ENCODE data around the gene BICD1. TPM values are rescaled to one million over a fixed set of nuclear protein-coding genes. Genes with fewer than 3 reads are reported as not detected.
"Not testable (repeated sequence)": the region's sequence is repeated elsewhere in the genome, so short reads cannot be mapped to it uniquely, and the experiment has no call there.

The BICD1 gene
- total RNA-seq, 1 donor from 2014 or later = 14.0 TPM

DNA sequence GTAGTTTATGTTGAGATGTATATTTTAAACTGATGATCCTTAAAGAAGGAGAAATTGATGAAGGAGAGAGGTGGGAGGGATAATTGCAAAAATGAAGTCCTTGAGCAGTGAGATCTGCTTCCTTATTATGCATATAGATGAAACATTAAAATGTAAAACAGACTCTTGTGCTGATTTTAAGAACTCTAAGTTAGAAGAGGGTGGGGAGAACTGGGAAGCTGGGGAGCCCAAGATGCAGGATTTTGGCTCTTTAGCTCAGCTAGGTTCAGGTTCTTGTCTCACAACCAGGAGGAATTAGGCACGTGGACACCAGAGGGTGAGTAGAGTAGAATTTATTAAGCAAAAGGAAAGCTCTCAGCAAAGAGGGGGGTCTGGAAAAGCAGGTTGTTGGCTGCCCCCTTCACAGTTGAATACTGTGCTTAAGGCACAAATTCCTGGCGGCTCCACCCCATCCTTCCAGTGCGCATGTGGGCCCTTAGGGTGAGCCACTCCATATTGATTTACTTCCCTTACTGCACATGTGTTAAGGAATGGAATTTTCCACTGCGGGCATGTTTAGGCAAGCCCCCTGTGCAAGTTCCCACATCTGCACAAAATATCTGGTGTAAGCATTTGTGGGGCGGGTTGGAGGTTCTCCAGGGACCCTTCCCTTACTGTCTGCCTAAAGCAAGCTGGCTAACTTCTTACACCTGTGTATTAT, 141.9 kb downstream of the BICD1 start:
- DNase-seq = peak; percentile 26

DNA sequence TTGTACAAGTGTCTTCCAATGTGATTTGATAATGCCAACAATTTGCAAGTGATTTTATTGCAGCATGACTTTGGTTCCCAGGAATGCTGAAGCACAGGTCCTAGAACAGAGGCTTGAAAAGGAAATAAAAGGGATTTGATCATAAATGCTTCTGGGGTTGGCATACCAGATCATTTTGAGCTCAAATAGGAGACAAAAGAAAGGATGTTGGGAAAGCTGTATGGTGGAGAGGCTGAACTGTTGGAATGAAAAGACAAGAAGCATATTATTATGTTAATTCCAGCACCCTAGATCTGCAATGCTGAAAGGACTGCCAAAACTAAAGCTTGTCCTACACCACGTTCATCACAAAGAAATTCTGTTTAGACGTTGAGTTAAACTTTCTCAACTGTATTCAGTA, 143.1 kb downstream of the BICD1 start:
- no peak for DNase-seq

DNA sequence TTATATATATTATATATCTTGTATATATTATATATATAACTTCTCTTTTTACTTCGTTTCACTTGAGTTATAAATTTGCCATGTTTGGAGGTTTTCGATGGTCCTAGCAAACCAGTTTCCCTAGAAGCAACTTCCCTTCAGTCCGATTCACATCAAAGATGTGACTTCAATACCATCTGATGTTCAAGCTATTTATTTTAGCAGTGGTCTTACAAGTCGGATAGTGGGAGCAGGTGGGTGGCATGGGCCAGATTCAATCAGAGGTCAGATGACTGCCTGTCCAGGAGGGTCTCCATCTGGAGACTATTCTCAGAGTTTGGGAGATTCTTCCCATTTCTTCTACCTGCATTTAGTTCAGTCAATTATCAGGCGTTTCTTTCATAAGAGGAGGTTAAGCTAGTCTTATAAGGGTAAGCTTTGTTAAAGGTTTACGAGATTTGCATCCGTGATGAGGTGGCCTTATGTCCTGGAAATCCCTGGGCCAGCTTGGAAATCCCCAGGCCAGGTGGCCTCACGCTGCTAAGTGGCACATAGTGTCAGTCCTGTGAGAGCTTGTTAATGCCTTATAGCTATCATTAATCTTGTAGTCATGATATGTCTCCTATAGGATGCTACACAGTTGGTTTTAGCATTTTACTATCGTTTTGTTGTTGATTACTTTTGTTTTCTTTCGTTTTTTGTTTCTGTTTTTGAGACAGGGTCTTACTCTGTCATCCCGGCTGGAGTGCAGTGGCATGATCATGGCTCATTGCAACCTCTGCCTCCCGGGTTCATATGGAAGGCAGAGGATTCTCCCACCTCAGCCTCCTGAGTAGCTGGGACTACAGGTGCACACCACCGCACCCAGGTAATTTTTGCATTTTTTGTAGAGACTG, 145.8 kb downstream of the BICD1 start:
- no peak for DNase-seq

DNA sequence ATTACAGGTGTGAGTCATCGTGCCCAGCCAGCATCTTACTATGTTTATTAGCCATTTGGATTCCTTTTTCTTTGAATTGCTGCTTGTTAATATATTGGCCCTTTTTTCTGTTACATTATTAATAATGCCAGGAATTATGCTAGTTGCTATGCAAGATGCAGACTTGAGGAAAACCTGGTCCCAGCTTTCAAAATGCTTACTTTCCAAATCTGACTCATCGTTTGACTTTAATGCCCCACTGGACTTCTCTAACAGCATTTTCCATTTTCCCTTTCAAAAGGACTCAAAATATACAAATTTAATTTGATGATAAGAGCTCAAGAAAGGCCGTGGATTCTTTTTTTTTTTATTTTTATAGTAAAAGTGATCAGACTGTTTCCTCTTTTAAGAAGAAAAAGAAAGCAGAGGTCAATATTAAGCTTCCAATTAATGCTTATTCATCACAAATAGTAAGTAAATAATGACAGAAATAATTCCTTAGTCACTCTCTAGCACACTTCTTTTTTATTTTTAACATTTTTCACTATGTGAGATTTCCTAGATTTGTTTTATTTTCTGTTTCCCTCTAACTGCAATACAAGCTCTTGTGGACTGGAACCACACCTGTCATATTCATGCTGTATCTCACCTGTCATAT, 146.6 kb downstream of the BICD1 start:
- DNase-seq = no peak

DNA sequence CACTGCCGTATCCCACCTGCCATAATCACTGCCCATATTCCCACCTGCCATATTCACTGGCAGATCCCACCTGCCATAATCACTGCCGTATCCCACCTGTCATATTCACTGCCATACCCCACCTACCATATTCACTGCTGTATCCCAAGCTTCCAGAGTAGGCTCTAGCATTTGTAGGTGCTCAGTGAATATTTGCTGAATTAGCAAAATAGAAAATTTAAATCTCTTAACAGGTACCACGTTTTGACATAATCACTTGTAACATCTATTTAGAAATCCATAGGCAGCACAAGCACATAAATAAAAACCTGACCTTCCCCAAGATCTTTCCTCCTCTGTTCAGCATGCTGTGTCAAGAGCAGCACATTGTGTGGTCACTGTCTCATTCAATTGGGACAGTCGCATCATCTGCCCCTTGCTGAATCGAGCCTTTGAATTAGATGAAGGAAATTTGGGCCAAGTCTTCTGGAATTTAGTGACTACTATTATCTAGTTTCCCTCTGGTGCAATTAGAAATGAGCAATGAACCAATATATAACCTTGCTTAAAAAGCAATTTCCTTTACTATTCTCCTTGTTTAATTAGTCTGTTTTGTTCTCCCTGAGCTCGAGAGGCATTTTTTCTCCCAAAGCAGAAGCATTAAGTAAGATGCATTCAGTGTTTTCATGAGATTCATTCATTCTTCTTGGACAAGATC, 147.8 kb downstream of the BICD1 start:
- DNase-seq = no peak

DNA sequence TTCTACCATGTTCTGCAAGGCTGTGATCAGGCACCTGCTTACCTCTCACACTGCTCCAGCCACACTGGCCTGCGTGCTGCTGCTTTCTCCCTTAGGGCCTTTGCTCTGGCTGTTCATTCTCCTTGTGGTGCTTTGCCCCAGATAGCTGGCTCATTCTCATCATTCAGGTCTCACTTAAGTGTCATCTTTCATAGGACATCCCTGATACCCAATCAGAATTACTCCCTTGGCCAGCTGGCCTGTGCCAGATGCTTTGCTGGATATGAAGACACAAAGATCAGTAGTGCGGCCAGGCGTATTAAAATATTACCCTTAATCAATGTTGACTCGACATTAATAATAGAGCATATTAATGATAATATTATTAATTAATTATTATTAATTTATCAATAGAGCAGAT, 148.9 kb downstream of the BICD1 start:
- no peak for DNase-seq

DNA sequence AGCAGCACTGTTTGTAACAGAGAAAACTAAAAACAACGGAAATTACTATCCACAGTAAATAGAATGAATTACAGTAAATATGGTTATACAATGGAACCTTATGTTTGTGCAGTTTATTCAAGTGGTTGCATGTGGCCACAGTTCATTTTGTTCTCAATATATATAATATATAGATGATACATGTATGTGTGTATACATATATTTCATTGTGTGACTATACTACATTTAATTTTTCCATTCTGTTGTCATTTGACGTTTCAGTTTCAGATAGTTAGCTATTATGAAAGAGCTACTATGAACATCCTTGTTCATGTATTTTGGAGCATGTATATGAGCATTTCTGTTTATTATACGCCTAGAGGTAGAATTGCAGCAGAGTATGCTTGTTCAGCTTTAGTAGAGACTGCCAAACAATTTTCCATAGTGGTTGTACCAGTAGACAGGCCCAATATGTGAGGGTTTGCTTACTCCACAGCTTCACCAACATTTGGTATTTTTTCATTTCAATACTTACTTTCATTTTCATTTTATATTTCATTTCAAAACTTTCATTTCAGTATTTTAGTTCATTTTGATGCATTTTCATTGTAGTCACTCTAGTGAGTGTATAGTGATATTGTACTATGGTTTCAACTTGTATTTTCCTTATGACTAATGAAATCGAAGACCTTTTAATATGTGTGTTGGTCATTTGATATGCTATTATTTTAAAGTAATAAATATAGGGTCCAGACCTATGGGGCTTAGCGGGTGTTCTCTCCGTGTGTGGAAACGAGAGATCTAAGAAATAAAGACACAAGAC, 151.2 kb downstream of the BICD1 start:
- DNase-seq = no peak

DNA sequence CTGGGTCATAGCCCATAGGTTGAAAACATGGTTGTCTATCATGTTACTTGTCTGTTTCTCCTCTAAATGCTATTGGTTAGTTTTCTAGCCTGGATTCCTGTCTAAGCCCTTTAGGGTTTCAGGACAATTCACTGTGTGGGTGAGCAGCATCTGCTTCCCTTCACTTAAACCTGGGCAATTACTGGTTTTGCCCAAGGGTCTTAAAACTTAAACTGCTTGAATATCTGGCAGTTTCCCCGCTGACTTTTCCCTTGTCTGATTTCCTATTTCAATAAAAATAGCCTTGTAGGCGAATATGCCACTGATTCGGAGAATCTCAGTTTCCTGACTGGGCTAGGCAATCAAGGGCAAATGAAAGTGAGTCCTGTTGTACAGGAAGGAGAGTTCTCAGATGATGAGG, 154.0 kb downstream of the BICD1 start:
- DNase-seq = no peak

DNA sequence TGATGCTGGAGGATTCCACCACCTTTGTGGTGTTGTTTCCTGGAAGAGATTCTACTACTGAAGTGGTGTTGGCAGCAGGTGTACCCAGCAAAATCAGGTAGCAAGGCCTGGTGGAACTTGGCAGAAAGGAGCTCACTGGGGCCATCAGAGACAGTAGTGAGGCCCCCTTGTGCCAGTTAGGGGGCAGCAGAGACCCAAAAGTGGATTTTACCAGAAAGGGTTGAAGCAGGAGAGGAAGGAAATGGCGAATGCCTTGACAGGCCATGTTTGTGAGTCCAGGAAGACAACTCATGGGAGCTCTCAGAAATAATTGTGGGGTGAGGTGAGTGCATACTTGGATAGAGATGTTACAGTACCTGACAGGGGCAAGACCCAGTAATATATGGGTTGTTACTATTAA, 155.0 kb downstream of the BICD1 start:
- DNase-seq = no peak

DNA sequence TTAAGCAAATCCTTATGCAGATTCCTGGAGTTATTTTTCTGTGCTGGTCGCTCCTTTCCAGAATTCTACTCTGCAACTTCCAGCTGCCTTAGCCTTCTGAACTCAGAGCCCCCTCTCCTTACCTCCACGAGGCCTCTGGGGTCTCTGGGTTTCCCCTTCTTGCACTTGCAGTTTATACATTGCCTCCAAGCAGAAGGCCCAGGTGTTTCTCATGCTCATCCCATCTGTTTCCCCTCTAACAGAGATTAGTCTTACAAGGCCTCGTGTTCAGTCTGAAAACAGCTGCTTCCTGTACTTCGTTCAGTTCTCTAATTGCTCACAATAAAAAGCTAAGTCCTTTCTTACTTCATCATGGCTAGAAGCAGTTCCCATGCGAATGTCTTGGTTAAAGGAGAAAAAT, 158.3 kb downstream of the BICD1 start:
- peak; percentile 83 for DNase-seq

DNA sequence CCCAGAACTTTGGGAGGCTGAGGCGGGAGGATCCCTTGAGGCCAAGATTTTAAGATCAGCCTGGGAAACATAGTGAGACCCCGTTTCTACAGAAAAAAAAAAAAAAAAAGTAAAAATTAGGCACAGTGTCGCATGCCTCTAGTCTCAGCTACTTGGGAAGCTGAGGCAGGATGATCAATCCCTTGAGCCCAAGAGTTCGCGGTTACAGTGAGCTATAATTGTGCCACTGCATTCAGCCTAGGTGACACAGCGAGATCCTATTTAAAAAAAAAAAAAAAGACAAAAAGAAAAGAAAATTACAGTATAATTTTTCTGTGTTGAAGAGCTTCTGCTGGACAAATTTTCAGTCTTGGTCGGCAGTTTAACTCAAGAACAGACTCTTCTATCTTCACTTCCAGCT, 158.8 kb downstream of the BICD1 start:
- no peak for DNase-seq

DNA sequence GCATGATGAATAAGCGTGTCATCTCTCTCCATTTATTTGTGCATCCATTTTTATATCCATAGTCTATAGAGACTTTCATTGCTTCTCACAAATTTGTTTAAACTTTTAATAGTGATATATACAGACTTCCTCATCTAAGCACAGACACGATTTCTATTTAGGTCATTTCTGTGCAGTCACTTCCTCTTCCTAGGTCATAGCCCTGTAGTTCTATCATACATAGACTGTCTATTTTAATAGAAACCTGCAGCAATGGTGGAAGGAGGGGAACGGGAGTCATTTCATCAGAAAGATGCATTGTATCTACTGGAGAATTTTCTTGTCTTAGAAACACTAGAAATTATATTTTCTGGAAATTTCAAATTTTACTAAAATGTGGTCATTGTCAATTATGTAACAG, 159.3 kb downstream of the BICD1 start:
- DNase-seq = no peak

DNA sequence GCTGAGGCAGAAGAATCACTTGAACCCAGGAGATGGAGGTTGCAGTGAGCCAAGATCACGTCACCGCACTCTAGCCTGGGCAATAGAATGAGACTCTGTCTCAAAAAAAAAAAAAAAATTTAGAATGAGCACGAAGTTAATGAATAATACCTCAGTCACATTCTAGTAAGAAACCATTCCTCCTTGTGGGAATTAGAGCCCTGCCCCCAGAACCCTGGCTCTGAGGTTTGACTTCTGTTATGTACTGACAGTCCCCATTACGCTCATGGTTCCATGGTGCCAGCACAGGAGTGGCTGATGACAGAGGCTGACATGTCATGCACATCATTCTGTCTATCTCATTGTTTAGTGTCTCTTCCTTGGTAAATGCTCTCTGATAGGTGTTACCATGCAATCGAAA, 160.1 kb downstream of the BICD1 start:
- no peak for DNase-seq

DNA sequence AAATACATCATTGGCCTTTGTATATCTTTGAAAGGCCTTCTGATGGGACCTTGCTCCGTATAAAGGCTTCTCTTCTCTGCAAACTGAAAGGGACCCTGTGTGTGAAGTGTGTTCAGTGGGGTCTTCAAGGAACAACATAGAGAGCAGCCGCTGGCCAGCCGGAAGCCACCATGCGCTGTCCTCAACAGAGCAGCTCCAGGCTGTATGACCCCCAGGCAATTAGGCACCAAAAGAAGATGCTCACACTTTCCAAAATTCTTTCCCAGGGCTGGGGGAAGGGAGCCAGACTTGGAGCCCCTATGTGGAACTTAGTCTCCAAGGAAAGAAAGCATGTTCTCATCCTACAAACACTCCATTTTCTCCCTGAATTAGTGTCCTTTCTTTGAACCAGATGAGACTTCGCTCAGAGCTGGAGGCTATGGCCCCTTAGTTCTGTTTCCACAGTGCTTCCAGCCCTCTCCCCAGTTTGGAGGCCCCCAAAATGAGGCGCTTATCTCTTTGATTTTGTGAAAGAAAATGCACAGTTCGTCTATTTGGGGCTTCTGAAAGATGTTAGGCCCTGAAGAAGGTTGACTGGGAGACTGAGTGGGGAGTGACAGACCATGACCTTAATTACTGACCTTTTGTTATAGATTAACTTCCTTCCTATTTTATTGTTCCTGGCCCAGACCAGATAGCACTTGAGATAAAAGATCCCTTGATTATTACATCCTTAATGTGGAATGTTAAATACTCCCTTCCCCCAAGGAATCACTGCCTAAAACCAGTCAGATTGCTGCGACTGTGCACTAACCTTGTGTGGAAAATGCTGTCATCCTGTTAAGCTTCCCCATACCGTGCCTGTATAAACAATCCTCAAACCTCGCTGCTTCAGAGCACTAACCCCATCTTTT, 164.4 kb downstream of the BICD1 start:
- peak; percentile 50 for DNase-seq

DNA sequence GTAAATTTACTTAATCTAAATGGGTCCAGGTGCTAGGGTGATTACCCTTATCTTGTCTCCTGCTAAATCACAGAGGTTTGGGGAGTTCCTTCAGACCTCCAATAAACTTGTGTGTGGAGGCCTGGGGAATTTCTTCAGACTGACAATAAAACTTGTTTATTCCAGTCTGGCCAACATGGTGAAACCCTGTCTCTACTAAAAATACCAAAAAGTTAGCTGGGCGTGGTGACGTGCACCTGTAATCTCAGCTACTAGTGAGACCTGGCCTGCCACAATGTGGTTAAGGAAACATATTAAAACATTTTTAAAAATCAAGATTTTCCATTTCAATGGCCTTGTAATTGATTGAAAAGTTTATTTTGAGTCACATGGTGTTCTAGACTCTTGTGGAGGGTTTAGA, 165.8 kb downstream of the BICD1 start:
- no peak for DNase-seq

DNA sequence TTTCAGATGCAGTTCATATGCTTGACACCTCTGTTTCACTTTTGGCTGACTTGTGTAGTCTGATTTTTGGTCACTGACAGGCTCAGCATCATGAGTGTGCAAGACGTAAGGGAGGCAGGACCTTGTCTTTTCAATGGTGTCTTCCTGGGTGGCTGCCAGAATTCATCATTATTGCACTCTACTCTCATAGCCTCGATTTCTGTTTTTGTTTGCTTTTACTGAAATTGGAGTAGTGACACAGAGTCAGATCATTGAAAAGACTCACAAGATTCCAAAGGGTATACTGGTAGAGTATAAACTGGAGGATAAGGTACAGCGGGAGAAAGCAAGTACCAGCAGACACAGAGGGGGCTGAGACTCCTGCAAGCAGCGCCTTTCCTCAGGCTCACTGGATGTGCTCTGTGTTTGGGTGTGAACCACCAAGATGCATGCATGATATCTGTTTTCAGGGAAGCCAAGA, 166.4 kb downstream of the BICD1 start:
- DNase-seq = no peak

DNA sequence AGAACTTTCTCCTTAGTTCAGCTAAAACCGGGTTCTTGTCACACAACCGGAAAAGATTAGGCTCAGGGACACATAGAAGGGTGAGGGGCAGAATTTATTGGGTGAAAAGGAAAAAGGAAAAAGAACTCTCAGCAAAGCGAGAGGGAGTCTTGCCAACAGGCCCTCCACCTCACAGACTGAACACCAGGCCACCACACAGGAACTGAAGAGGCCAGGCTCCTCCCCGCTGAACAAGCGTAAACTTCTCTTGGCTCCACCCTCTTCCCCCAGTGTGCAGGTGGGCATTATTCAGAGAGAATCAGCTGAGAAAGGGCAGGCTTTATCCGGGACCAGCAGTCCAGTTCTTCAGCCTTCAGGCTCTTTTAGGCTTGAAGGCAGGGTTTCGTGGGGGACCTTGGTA, 167.1 kb downstream of the BICD1 start:
- no peak for DNase-seq

DNA sequence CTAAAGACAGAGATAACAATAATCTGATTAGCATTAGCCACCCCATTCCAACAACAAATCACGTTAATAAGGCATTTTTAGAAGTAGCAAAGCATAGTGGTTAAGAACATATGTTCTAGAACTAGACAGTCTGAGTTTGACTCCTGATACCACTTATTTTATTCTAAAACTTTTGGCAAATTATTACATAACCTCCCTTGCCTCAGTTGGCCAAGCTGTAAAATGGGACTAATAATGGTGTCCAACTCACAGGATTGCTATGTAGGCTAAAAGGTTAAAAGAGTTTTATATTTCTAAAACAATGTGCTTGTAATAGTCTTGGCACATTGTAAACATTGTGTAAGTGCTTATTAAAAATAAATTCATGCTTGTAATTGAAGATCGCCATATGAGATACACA, 168.0 kb downstream of the BICD1 start:
- no peak for DNase-seq

DNA sequence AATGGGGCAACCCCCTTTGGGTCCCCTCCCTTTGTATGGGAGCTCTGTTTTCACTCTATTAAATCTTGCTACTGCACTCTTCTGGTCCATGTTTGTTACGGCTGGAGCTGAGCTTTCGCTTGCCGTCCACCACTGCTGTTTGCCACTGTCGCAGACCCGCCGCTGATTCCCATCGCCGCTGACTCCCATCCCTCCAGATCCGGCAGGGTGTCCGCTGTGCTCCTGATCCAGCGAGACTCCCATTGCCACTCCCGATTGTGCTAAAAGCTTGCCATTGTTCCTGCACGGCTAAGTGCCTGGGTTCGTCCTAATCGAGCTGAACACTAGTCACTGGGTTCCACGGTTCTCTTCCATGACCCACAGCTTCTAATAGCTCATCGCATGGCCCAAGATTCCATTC, 168.9 kb downstream of the BICD1 start:
- not testable (repeated sequence) for DNase-seq

DNA sequence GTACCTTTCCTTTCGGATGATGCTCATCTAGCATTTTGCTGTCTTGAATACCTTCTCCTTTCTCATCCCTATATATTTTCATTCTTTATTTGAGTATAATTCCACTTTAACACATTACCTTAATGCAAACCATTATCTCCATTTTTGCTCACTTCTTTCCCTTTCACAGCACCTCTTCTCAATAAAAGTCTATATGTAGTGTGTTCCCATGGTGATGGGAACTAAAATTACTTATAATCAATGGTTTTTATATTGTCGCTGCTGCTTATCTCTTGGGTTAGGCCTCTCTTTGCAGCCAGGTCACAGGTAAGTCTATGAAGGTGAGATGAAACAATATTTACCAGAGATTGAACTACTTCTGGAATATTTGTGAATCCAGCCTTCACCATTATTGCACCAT, 171.1 kb downstream of the BICD1 start:
- DNase-seq = no peak

DNA sequence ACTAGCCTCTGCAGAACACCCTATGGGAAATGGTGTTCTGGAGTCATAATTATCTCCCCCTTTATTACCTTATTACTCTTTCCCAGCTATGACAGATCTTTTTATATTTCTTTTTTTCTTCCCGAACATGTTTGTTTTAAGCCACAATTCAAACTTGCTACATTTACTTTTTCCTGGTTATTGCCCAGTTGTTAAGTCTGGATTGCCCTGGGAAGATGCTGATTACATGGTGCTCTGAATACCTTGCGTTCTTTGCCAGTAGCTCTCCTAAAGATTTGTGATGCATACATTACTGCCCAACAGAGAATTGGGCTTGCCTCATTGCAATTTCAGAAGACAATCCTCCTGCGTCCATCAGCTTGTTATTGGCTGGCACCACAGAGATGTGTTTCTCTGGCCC, 174.5 kb downstream of the BICD1 start:
- DNase-seq = no peak
